HepG2 (cell line): Measurements from ENCODE around the gene KCTD5. TPM values are rescaled to one million over a fixed set of nuclear protein-coding genes. Genes with fewer than 3 reads are reported as not detected.

Experiments used
- ATAC-seq: fragments of 200-7000 bp; cut with Tn5 transposase; 3 replicates; pipeline ENCODE4 v1.9.1; 2020; ENCODE audit warnings: mild to moderate bottlenecking, moderate library complexity
- BruUV-seq: library from RNA; stranded (reverse); fragments of 400-500 nt; replicated peaks from 2 replicates; lab custom pipeline; 2021; lab: Mats Ljungman, UMichigan
- CTCF ChIA-PET: fragments of 300-600 bp; formaldehyde crosslinking; extraction: SDS; loops from one replicate; lab custom pipeline; 2021; ENCODE audit warnings: low total read pairs, inconsistent platforms, low intra/inter-chr PET ratio; lab: Yijun Ruan, JAX
- POLR2A ChIA-PET: fragments of 350-600 bp; sonication (Branson Sonifier 250); formaldehyde crosslinking; loops from one replicate; lab custom pipeline; 2020; ENCODE audit warnings: antibody characterized with exemption, inconsistent platforms; lab: Yijun Ruan, JAX
- DNase-seq: peaks from one replicate; pipeline ENCODE4 v3.0.0-alpha.2; 2015; ENCODE audit warnings: low spot score
- FAIRE-seq: peaks from 3 replicates; lab custom pipeline; 2011; peaks lifted over from hg19 to GRCh38; lab: Jason Lieb, UNC
- H2AFZ ChIP-seq: one replicate; pipeline ENCODE4 v1.6.1; 2011; ENCODE audit warnings: low read length, inconsistent platforms
- H3K27ac ChIP-seq: fragments of 300-600 bp; 3 replicates; pipeline ENCODE4 v1.8.0; 2011; ENCODE audit warnings: mixed run types, mild to moderate bottlenecking, mixed read lengths, low read length, inconsistent platforms; ENCODE audit not compliant: insufficient read depth; ENCODE audit errors: extremely low read length
- H3K27me3 ChIP-seq, 2 experiments: fragments of 200-600 bp in 1 of 2; 2 replicates in 1 of 2; 3 replicates in 1 of 2; pipeline versions ENCODE4 v1.6.0 to v1.8.0; 2011; ENCODE audit warnings: low read length in 2 of 2, mild to moderate bottlenecking in 2 of 2, moderate library complexity in 2 of 2, inconsistent platforms in 1 of 2; ENCODE audit not compliant: insufficient read depth in 2 of 2, control insufficient read depth in 1 of 2
- H3K36me3 ChIP-seq, 2 experiments: fragments of 200-600 bp in 1 of 2; replicated peaks in 1 of 2; 2 replicates in 1 of 2; 3 replicates in 1 of 2; pipeline versions ENCODE4 v1.5.1 to v1.8.0; 2011; ENCODE audit warnings: low read length in 2 of 2, inconsistent platforms in 1 of 2; ENCODE audit not compliant: insufficient read depth in 2 of 2, control insufficient read depth in 1 of 2
- H3K4me1 ChIP-seq: 2 replicates; pipeline ENCODE4 v1.5.1; 2012; ENCODE audit warnings: low read length, inconsistent platforms; ENCODE audit not compliant: insufficient read depth
- H3K4me2 ChIP-seq: 2 replicates; pipeline ENCODE4 v1.6.0; 2011; ENCODE audit warnings: low read depth, low read length, inconsistent platforms
- H3K4me3 ChIP-seq, 3 experiments: fragments of 200-600 bp in 1 of 3; sonication (generic), shearing (Covaris generic) in 1 of 3; replicated peaks in 1 of 3; 2 replicates each; pipeline ENCODE4 v1.5.1; 2011 to 2016; ENCODE audit warnings: low read length in 3 of 3, inconsistent platforms in 2 of 3, low read depth in 2 of 3, mild to moderate bottlenecking in 2 of 3, control low read depth in 1 of 3, mixed read lengths in 1 of 3; ENCODE audit not compliant: insufficient read depth in 1 of 3
- H3K79me2 ChIP-seq: one replicate; pipeline ENCODE4 v1.6.1; 2011; ENCODE audit warnings: low read length, inconsistent platforms; ENCODE audit not compliant: insufficient read depth
- H3K9ac ChIP-seq: 2 replicates; pipeline ENCODE4 v1.6.0; 2011; ENCODE audit warnings: mild to moderate bottlenecking, low read depth, low read length, inconsistent platforms; ENCODE audit not compliant: insufficient read depth
- H3K9me3 ChIP-seq: 2 replicates; pipeline ENCODE4 v1.5.1; 2012; ENCODE audit warnings: mild to moderate bottlenecking, low read length
- H4K20me1 ChIP-seq: 2 replicates; pipeline ENCODE4 v1.6.0; 2011; ENCODE audit warnings: inconsistent platforms, mild to moderate bottlenecking, low read length, moderate library complexity; ENCODE audit not compliant: insufficient read depth
- AGO2 ChIP-seq: fragments of 200-400 bp; formaldehyde crosslinking; optimal IDR thresholded peaks from 2 replicates; pipeline ENCODE3; 2017; ENCODE audit warnings: mild to moderate bottlenecking, low read depth, low read length, moderate library complexity
- GABPB1 ChIP-seq: IDR thresholded peaks from 2 replicates; pipeline ENCODE4 v1.6.1; 2016; ENCODE audit warnings: mild to moderate bottlenecking, missing genetic modification reagents, moderate library complexity, missing compliant biosample characterization
- RBM39 ChIP-seq: fragments of 200-400 bp; formaldehyde crosslinking; IDR thresholded peaks from one replicate; pipeline ENCODE4 v1.6.1; 2018; ENCODE audit warnings: antibody characterized with exemption, mild to moderate bottlenecking, low read depth, low read length; ENCODE audit not compliant: poor library complexity, severe bottlenecking
- ZBTB38 ChIP-seq: sonication (generic); formaldehyde crosslinking; IDR thresholded peaks from 2 replicates; pipeline ENCODE4 v1.5.1; 2020; ENCODE audit warnings: mild to moderate bottlenecking, missing genetic modification reagents
- ZFX ChIP-seq: sonication (generic); formaldehyde crosslinking; IDR thresholded peaks from 2 replicates; pipeline ENCODE4 v1.4.0; 2020; ENCODE audit warnings: mild to moderate bottlenecking, low read depth, missing genetic modification reagents, moderate library complexity
- ZNF235 ChIP-seq: sonication (generic); formaldehyde crosslinking; IDR thresholded peaks from 2 replicates; pipeline ENCODE4 v1.8.1; 2023; ENCODE audit warnings: mild to moderate bottlenecking, missing genetic modification reagents, borderline replicate concordance
- WGBS: methylation state at CpG from one replicate; pipeline ENCODE4 v1.1.6; 2017; ENCODE audit warnings: low lambda C conversion rate; 5-methylcytosine and 5-hydroxymethylcytosine counted together
- in situ Hi-C: cut with HindIII; loops from 2 replicates; pipeline ENCODE4 v1.10.0; 2017; ENCODE audit warnings: low pct_unique_long_range_greater_than_20kb; ENCODE audit not compliant: extremely low pct_ligation_motif_present
- intact Hi-C: fragments of 100-400 bp; cut with micrococcal nuclease; formaldehyde crosslinking; loops from one replicate; pipeline ENCODE4 v1.10.0; 2022; ENCODE audit not compliant: unreplicated experiment
- polyA plus RNA-seq, 8 experiments: library from polyadenylated mRNA; depleted of rRNA in 3 of 8; stranded (reverse) in 7 of 8; unstranded in 1 of 8; fragments of >200 nt; fragmentation: Illumina TruSeq in 4 of 8; extraction: Trizol in 4 of 8; gene quantifications; 2 replicates each; pipeline versions ENCODE4 v1.2.1 to v1.2.3, GENCODE V29; 2011 to 2016; ENCODE audit warnings: low read depth in 4 of 8, missing spikeins in 1 of 8, mixed read lengths in 1 of 8; ENCODE audit not compliant: insufficient read depth in 1 of 8
- total RNA-seq, 5 experiments: library from RNA; depleted of rRNA; stranded (reverse); fragments of >200 nt; fragmentation: Illumina TruSeq; extraction: Trizol; gene quantifications; 2 replicates each; pipeline ENCODE4 v1.2.3, GENCODE V29; 2016; ENCODE audit warnings: low read depth in 1 of 5
- TF ChIP-seq, protein P1 (sequence below): sonication (generic); formaldehyde crosslinking; IDR thresholded peaks from 2 replicates; pipeline ENCODE4 v1.4.0; 2020; ENCODE audit warnings: mild to moderate bottlenecking, missing genetic modification reagents
- TF ChIP-seq, protein P2 (sequence below): sonication (generic); formaldehyde crosslinking; IDR thresholded peaks from 2 replicates; pipeline ENCODE4 v1.4.0; 2020; ENCODE audit warnings: missing genetic modification reagents
- TF ChIP-seq, protein P3 (sequence below): sonication (generic); formaldehyde crosslinking; IDR thresholded peaks from 2 replicates; pipeline ENCODE4 v1.4.0; 2020; ENCODE audit warnings: mild to moderate bottlenecking, missing genetic modification reagents

The KCTD5 gene
- total and polyA plus RNA-seq, 2 of the 13 experiments (the other 11 are each of a cell fraction or from before 2014, with no cell fraction given), result 25.4 to 29.8 TPM

DNA sequence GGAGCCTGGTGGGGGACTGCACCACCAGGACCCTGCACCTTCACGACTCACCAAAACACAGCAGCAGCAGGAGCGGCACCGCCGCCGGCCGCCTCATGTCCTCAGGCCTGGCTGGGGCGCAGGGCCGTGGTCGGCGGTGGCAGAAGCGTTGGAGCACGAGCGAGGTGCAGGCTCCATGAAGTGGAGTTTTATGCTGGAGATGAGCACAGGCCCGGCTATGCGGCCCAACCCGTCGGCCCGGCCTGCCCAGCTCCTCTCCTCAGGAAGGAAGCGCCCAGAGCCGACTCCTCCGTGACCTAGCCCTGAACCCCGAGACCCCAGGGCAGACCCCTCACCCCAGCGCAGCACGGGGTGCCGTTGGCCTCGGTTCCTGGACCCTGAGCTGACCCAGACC, 37.7 kb downstream of the KCTD5 start, which contains the start of gene PRSS27:
TSS of gene PRSS27 (minus strand) at position 161 of the 394 bp plus-strand sequence. CDS start at position 97, 64 bp downstream.
- peak within 1 kb of the TSS; percentile 73 for H3K4me2 ChIP-seq
- no peaks in the 10 kb centered on the region for H3K79me2 ChIP-seq
- H3K4me1 ChIP-seq, result peaks cover 27% of the 10 kb centered on the region
- FAIRE-seq, result no peak
- peak within 1 kb of the TSS; percentile 67 for H3K9ac ChIP-seq
- intact Hi-C loops (no loop called here), in situ Hi-C loops (no loop called here)
- no peak within 1 kb of the TSS for H2AFZ ChIP-seq
- H3K9me3 ChIP-seq, result no peaks in the 10 kb centered on the region
- peak within 1 kb of the TSS; percentile 55 for H3K27ac ChIP-seq
- peak within 1 kb of the TSS; percentile 68 to 80 (median 72) for H3K4me3 ChIP-seq
- no peaks in the 10 kb centered on the region for H3K36me3 ChIP-seq
- ChIA-PET POLR2A (interaction anchor here (1.3 kb wide), 1 partner anchor 31 kb away, joined by 6 read pairs; no protein-coding TSS in a partner anchor), CTCF (no interaction called here)
- no TSS peak for BruUV-seq
- WGBS, result 61% methylated on average over 14 of the region's 26 CpGs
- no peak for ATAC-seq
- H3K27me3 ChIP-seq, result peaks cover 3 to 12% of the 10 kb centered on the region in 2 experiments; a peak in 3 of 5 replicates
- DNase-seq, result no peak
- H4K20me1 ChIP-seq, result no peaks in the 10 kb centered on the region
- TF ChIP-seq AGO2, result peak; percentile 38
- TF ChIP-seq, protein P1, sequence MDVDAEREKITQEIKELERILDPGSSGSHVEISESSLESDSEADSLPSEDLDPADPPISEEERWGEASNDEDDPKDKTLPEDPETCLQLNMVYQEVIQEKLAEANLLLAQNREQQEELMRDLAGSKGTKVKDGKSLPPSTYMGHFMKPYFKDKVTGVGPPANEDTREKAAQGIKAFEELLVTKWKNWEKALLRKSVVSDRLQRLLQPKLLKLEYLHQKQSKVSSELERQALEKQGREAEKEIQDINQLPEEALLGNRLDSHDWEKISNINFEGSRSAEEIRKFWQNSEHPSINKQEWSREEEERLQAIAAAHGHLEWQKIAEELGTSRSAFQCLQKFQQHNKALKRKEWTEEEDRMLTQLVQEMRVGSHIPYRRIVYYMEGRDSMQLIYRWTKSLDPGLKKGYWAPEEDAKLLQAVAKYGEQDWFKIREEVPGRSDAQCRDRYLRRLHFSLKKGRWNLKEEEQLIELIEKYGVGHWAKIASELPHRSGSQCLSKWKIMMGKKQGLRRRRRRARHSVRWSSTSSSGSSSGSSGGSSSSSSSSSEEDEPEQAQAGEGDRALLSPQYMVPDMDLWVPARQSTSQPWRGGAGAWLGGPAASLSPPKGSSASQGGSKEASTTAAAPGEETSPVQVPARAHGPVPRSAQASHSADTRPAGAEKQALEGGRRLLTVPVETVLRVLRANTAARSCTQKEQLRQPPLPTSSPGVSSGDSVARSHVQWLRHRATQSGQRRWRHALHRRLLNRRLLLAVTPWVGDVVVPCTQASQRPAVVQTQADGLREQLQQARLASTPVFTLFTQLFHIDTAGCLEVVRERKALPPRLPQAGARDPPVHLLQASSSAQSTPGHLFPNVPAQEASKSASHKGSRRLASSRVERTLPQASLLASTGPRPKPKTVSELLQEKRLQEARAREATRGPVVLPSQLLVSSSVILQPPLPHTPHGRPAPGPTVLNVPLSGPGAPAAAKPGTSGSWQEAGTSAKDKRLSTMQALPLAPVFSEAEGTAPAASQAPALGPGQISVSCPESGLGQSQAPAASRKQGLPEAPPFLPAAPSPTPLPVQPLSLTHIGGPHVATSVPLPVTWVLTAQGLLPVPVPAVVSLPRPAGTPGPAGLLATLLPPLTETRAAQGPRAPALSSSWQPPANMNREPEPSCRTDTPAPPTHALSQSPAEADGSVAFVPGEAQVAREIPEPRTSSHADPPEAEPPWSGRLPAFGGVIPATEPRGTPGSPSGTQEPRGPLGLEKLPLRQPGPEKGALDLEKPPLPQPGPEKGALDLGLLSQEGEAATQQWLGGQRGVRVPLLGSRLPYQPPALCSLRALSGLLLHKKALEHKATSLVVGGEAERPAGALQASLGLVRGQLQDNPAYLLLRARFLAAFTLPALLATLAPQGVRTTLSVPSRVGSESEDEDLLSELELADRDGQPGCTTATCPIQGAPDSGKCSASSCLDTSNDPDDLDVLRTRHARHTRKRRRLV (CRISPR knock-in tag), result 0 out of 2 replicates have a peak, but pooled peaks have one; percentile 18
- TF ChIP-seq ZFX (CRISPR knock-in tag), result 0 out of 2 replicates have a peak, but pooled peaks have one; percentile 46
- TF ChIP-seq, protein P2, sequence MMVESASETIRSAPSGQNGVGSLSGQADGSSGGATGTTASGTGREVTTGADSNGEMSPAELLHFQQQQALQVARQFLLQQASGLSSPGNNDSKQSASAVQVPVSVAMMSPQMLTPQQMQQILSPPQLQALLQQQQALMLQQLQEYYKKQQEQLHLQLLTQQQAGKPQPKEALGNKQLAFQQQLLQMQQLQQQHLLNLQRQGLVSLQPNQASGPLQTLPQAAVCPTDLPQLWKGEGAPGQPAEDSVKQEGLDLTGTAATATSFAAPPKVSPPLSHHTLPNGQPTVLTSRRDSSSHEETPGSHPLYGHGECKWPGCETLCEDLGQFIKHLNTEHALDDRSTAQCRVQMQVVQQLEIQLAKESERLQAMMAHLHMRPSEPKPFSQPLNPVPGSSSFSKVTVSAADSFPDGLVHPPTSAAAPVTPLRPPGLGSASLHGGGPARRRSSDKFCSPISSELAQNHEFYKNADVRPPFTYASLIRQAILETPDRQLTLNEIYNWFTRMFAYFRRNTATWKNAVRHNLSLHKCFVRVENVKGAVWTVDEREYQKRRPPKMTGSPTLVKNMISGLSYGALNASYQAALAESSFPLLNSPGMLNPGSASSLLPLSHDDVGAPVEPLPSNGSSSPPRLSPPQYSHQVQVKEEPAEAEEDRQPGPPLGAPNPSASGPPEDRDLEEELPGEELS, result no peak
- peak; percentile 96 for TF ChIP-seq ZBTB38 (CRISPR knock-in tag)
- TF ChIP-seq, protein P3, sequence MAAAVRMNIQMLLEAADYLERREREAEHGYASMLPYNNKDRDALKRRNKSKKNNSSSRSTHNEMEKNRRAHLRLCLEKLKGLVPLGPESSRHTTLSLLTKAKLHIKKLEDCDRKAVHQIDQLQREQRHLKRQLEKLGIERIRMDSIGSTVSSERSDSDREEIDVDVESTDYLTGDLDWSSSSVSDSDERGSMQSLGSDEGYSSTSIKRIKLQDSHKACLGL (CRISPR knock-in tag), result no peak
- TF ChIP-seq ZNF235, result 0 out of 2 replicates have a peak, but pooled peaks have one; percentile 18
- 0 out of 2 replicates have a peak, but pooled peaks have one; percentile 18 for TF ChIP-seq GABPB1 (CRISPR knock-in tag)
- TF ChIP-seq RBM39, result peak; percentile 36
